ENCODE data around the gene XPR1.
"Not testable (repeated sequence)": the region's sequence is repeated elsewhere in the genome, so short reads cannot be mapped to it uniquely, and the experiment has no call there.

The XPR1 gene

DNA sequence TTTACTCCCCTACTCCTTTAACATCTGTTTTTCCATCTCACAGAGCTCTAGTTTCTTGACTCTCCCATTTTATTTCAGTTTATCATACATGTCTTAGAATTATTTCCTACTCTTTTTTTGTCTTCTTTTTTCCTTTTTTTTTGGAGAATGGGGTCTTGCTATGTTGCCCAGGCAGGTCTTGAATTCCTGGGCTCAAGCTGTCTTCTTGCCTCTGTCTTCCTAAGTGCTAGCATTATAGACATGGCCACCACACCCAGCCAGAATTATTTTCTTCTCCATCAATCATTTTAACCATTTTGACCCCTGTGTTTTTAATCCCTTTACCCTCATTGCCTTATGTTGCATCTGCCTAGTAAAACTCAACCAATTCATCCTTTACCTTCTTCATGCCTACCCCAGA lies 157.6 kb downstream of the XPR1 start:
- H3K4me3 ChIP-seq = no peak overlapping the region
- no peak overlapping the region for H3K27ac ChIP-seq
- intact Hi-C loops (cut with DNase I; ENCODE audit: low total_unique reads) = no loop called here
- H3K9me3 ChIP-seq = no peaks in the 10 kb centered on the region
- no peak for DNase-seq
- peaks cover 0 to 11% (median 0%) of the 10 kb centered on the region in 4 donors for H3K4me1 ChIP-seq
- TF ChIP-seq, protein P1, sequence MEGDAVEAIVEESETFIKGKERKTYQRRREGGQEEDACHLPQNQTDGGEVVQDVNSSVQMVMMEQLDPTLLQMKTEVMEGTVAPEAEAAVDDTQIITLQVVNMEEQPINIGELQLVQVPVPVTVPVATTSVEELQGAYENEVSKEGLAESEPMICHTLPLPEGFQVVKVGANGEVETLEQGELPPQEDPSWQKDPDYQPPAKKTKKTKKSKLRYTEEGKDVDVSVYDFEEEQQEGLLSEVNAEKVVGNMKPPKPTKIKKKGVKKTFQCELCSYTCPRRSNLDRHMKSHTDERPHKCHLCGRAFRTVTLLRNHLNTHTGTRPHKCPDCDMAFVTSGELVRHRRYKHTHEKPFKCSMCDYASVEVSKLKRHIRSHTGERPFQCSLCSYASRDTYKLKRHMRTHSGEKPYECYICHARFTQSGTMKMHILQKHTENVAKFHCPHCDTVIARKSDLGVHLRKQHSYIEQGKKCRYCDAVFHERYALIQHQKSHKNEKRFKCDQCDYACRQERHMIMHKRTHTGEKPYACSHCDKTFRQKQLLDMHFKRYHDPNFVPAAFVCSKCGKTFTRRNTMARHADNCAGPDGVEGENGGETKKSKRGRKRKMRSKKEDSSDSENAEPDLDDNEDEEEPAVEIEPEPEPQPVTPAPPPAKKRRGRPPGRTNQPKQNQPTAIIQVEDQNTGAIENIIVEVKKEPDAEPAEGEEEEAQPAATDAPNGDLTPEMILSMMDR (IDR thresholded peaks at IDR 0.05) = no peak
- no peaks in the 10 kb centered on the region for H3K27me3 ChIP-seq
- H3K36me3 ChIP-seq = no peaks in the 10 kb centered on the region

DNA sequence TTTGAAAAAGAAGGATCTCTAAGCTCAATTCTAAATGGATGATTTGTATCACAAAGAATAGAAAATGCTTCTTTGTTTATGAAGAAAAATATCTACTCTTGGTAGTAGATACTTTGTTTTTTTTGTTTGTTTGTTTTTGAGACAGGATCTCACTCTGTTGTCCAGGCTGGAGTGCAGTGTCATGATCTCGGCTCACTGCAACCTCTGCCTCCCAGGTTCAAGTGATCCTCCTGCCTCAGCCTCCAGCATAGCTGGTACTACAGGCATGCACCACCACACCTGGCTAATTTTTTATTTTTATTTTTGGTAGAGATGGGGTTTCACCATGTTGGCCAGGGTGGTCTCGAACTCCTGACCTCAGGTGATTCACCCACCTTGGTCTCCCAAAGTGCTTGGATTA lies 159.3 kb downstream of the XPR1 start:
- H3K4me1 ChIP-seq; H3K9me3 ChIP-seq; H3K4me3 ChIP-seq; H3K27me3 ChIP-seq; DNase-seq; H3K27ac ChIP-seq; H3K36me3 ChIP-seq; intact Hi-C loops (cut with DNase I; ENCODE audit: low total_unique reads): not testable (repeated sequence)

DNA sequence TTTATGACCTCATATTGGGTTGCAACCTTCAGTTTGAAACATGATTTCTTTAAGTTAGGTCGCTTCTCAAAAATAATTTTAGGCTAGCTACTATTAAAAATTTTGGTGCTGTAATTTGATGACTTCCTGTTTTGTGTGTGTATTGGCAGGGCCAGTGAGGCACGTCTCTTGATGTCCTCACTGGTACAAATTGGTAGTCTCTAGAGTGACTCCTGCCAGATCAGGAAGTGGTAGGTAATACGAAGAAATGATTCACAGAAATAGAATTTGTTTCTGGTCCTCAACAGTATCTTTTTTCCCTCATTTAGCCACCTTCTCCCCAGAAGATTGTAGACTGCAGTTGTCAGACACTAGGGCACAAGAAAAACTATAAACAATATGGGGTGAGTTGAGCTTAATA lies 160.0 kb downstream of the XPR1 start:
- Histone ChIP-seq H3K9me3 (no peaks in the 10 kb centered on the region), H3K4me1 (no peaks in the 10 kb centered on the region), H3K4me3 (no peak overlapping the region), H3K27me3 (no peaks in the 10 kb centered on the region), H3K36me3 (no peaks in the 10 kb centered on the region), H3K27ac (no peak overlapping the region)
- TF ChIP-seq, protein P1 (IDR thresholded peaks at IDR 0.05) = no peak
- intact Hi-C loops (cut with DNase I; ENCODE audit: low total_unique reads) = no loop called here
- no peak for DNase-seq

DNA sequence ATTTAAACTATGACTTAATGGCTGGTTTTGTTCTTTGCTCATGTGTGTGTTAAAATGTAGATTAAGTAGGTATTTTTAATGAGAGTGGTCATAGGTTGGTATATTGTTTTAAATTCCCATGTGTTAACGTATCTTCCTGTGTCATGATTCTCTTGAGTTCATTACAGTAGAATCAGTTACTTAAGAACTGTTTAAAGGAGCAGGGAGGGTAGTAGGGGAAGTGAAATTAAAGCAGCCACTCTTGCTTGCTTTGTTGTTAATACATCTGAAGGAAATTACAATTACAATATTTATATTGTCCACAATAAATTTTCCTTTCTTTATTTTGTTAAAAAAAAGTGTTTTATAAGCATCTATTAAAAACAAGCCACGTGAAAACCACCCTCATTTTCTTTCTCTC lies 161.6 kb downstream of the XPR1 start:
- no peak overlapping the region for H3K4me3 ChIP-seq
- no peak for DNase-seq
- H3K27me3 ChIP-seq = no peaks in the 10 kb centered on the region
- H3K36me3 ChIP-seq = no peaks in the 10 kb centered on the region
- intact Hi-C loops (cut with DNase I; ENCODE audit: low total_unique reads) = no loop called here
- H3K27ac ChIP-seq = no peak overlapping the region
- no peaks in the 10 kb centered on the region for H3K4me1 ChIP-seq
- TF ChIP-seq, protein P1 (IDR thresholded peaks at IDR 0.05) = no peak
- no peaks in the 10 kb centered on the region for H3K9me3 ChIP-seq

DNA sequence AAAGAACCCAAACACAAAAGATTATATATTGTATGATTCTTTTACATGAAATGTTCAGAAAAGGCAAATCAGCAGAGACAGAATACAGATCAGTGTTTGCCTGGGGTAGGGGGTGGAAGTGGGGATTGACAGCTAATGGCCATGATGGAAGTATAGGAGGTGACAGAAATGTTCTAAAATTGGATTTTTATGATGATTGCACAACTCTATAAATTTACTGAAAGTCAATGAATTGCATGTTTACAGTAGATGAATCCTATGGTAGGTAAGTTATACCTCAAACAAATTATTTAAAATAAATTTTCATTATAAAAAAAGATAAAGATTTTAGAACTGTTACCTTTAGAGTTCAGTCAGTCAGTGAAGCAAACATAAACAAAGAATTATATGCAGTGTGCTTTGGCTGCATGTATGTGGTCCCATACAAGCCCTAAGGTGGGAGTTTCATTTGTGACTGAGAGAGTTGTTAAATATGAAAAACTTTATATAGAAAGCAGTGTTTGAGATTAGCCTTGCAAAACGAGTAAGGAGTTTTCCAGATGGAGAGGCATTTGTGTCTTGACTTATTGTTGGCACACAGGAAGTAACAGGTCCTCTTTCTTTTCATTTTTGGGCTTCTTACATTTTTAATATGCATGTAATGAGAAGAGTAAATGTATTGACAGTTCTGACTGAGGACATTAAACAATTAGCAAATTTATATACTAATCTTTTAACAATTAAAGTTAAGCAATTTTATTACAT lies 165.2 kb downstream of the XPR1 start:
- Histone ChIP-seq H3K4me3 (no peak overlapping the region), H3K27ac (no peak overlapping the region), H3K4me1 (no peaks in the 10 kb centered on the region), H3K27me3 (no peaks in the 10 kb centered on the region), H3K9me3 (no peaks in the 10 kb centered on the region), H3K36me3 (no peaks in the 10 kb centered on the region)
- DNase-seq = no peak
- TF ChIP-seq, protein P1 (IDR thresholded peaks at IDR 0.05) = no peak
- intact Hi-C loops (cut with DNase I; ENCODE audit: low total_unique reads) = no loop called here

DNA sequence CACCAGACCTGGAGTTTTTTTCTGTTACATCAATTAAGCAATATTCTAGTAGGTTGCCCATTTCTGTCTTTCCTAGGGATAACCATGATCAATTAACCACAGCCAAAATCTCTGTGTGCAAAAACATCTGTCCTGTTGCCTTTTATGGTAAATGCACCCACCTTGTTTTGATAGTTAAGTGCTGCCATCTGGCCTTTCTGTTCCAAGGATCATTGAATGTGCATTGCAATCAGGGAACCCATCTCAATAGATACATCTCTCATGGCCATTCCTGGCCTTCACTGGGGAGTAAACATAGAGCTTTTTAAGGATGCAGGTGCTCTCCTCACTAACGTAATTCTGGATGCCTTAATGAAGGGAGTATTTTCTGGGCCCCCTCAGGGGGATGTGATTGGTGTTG lies 169.1 kb downstream of the XPR1 start:
- intact Hi-C loops (cut with DNase I; ENCODE audit: low total_unique reads) = no loop called here
- peaks cover 0 to under 1% (median 0%) of the 10 kb centered on the region in 3 donors for H3K36me3 ChIP-seq
- no peak overlapping the region for H3K4me3 ChIP-seq
- no peaks in the 10 kb centered on the region for H3K9me3 ChIP-seq
- H3K4me1 ChIP-seq = no peaks in the 10 kb centered on the region
- TF ChIP-seq, protein P1 (IDR thresholded peaks at IDR 0.05) = no peak
- DNase-seq = no peak
- no peaks in the 10 kb centered on the region for H3K27me3 ChIP-seq
- no peak overlapping the region for H3K27ac ChIP-seq
